ENCODE measurements around the gene ST14.

GRCh38 chr11:130201026-130201425, 41.4 kb downstream of the ST14 start:
- TF ChIP-seq CTCF (IDR thresholded peaks at IDR 0.05) (no peak), POLR2A (IDR thresholded peaks at IDR 0.05) (no peak)

All from Peyer's patch (tissue), 4 donors.